ENCODE results near the gene SCCPDH.

- TF ChIP-seq CTCF (IDR thresholded peaks at IDR 0.05) (no peak), POLR2A (IDR thresholded peaks at IDR 0.05) (no peak)
Measured at GRCh38 chr1:246761396-246761795, 37.2 kb downstream of the SCCPDH start.

Measured in testis (tissue), 2 donors.